Keratinocyte (primary cell): ENCODE measurements around the gene TFAP2E. TPM values are rescaled to one million over a fixed set of nuclear protein-coding genes. Genes with fewer than 3 reads are reported as not detected.
"Not testable (repeated sequence)": the region's sequence is repeated elsewhere in the genome, so short reads cannot be mapped to it uniquely, and the experiment has no call there.

Experiments used
- DNase-seq: peaks from one replicate; pipeline ENCODE4 v3.0.0-alpha.2; 2011; ENCODE audit warnings: low read depth, missing footprints, low spot score
- FAIRE-seq: peaks from 2 replicates; lab custom pipeline; 2011; peaks lifted over from hg19 to GRCh38; lab: Jason Lieb, UNC
- H2AFZ ChIP-seq: 2 replicates; pipeline ENCODE4 v1.6.0; 2012; ENCODE audit warnings: low read length, control low read depth, inconsistent platforms; ENCODE audit not compliant: control insufficient read depth
- H3K27ac ChIP-seq: 2 replicates; pipeline ENCODE4 v1.5.1; 2011; ENCODE audit warnings: low read length; ENCODE audit not compliant: control insufficient read depth, insufficient read depth
- H3K27me3 ChIP-seq: 3 replicates; pipeline ENCODE4 v1.6.0; 2011; ENCODE audit warnings: low read length; ENCODE audit not compliant: control insufficient read depth, insufficient read depth; ENCODE audit errors: extremely low read depth
- H3K36me3 ChIP-seq, 2 experiments: 2 replicates in 1 of 2; 3 replicates in 1 of 2; pipeline ENCODE4 v1.5.1; 2011; ENCODE audit warnings: low read length in 2 of 2, mild to moderate bottlenecking in 1 of 2; ENCODE audit not compliant: control insufficient read depth in 2 of 2, insufficient read depth in 2 of 2; ENCODE audit errors: extremely low read depth in 1 of 2
- H3K4me1 ChIP-seq: 3 replicates; pipeline ENCODE4 v1.5.1; 2011; ENCODE audit warnings: low read length; ENCODE audit not compliant: control insufficient read depth, insufficient read depth; ENCODE audit errors: extremely low read depth
- H3K4me2 ChIP-seq: 3 replicates; pipeline ENCODE4 v1.6.0; 2011; ENCODE audit warnings: low read depth, low read length; ENCODE audit not compliant: control insufficient read depth, insufficient read depth; ENCODE audit errors: extremely low read depth
- H3K4me3 ChIP-seq, 3 experiments: fragments of 200-600 bp in 1 of 3; sonication (generic) in 1 of 3; 2 replicates in 2 of 3; 3 replicates in 1 of 3; pipeline ENCODE4 v1.5.1; 2011 to 2016; ENCODE audit warnings: low read length in 3 of 3, mild to moderate bottlenecking in 3 of 3, control low read depth in 2 of 3, inconsistent platforms in 1 of 3, low read depth in 1 of 3, mixed read lengths in 1 of 3, mixed run types in 1 of 3, moderate library complexity in 1 of 3; ENCODE audit not compliant: control insufficient read depth in 2 of 3, insufficient read depth in 2 of 3; ENCODE audit errors: extremely low read depth in 1 of 3
- H3K79me2 ChIP-seq: 2 replicates; pipeline ENCODE4 v1.6.0; 2012; ENCODE audit warnings: low read length; ENCODE audit not compliant: control insufficient read depth, insufficient read depth
- H3K9ac ChIP-seq: 3 replicates; pipeline ENCODE4 v1.6.0; 2011; ENCODE audit warnings: low read length; ENCODE audit not compliant: control insufficient read depth, insufficient read depth; ENCODE audit errors: extremely low read depth
- H3K9me1 ChIP-seq: 3 replicates; pipeline ENCODE4 v1.6.0; 2011; ENCODE audit warnings: low read length; ENCODE audit not compliant: control insufficient read depth, insufficient read depth; ENCODE audit errors: extremely low read depth
- H3K9me3 ChIP-seq: 2 replicates; pipeline ENCODE4 v1.5.1; 2012; ENCODE audit warnings: low read depth, low read length; ENCODE audit not compliant: control insufficient read depth
- H4K20me1 ChIP-seq: 3 replicates; pipeline ENCODE4 v1.6.0; 2011; ENCODE audit warnings: low read length; ENCODE audit not compliant: control insufficient read depth, insufficient read depth; ENCODE audit errors: extremely low read depth
- CTCF ChIP-seq, 3 experiments: IDR thresholded peaks in 1 of 3; conservative IDR thresholded peaks in 1 of 3; optimal IDR thresholded peaks in 1 of 3; 2 replicates in 2 of 3; 3 replicates in 1 of 3; pipeline versions ENCODE3 to v1.5.1; 2011; ENCODE audit warnings: low read length in 3 of 3, mild to moderate bottlenecking in 3 of 3, moderate library complexity in 2 of 3, control low read depth in 1 of 3, inconsistent platforms in 1 of 3; ENCODE audit not compliant: insufficient read depth in 2 of 3; ENCODE audit errors: extremely low read depth in 1 of 3
- EZH2 ChIP-seq: IDR thresholded peaks from one replicate; pipeline ENCODE4 v1.6.1; 2012; ENCODE audit warnings: inconsistent platforms, mild to moderate bottlenecking, low read length, moderate library complexity
- dilution Hi-C: fragments of 300-500 bp; cut with MboI; formaldehyde crosslinking; loops from one replicate; pipeline ENCODE4 v1.7.0; 2020; ENCODE audit warnings: low sequenced_read_pairs; ENCODE audit not compliant: extremely low pct_ligation_motif_present
- polyA plus RNA-seq, 5 experiments: library from polyadenylated mRNA; depleted of rRNA in 3 of 5; stranded (reverse) in 3 of 5; stranded (forward) in 1 of 5; unstranded in 1 of 5; fragments of >200 nt; gene quantifications; 1 replicate in 1 of 5; 2 replicates in 3 of 5; 3 replicates in 1 of 5; pipeline versions ENCODE4 v1.2.1 to v1.2.3, GENCODE V29; 2011 to 2012; ENCODE audit warnings: missing spikeins in 2 of 5, low read depth in 1 of 5, low replicate concordance in 1 of 5

TFAP2E gene
- polyA plus RNA-seq, 1 donor (not counting 4 experiments of a cell fraction or from before 2014, with no cell fraction given), result 0.26 TPM

- no peak overlapping the region for H2AFZ ChIP-seq
- TF ChIP-seq EZH2, result no peak
- TF ChIP-seq CTCF (optimal IDR thresholded peaks at IDR 0.05 in 1 of 3, IDR thresholded peaks at IDR 0.05 in 1 of 3, conservative IDR thresholded peaks at IDR 0.05 in 1 of 3; ENCODE audit: extremely low read depth in 1 of 3, insufficient read depth in 2 of 3, low read length in 3 of 3), result no peak
- no peak overlapping the region for H3K9ac ChIP-seq
- H3K36me3 ChIP-seq, result no peaks in the 10 kb centered on the region
- H3K4me2 ChIP-seq, result no peak overlapping the region
- H3K9me1 ChIP-seq, result no peaks in the 10 kb centered on the region
- no peak overlapping the region for H3K27ac ChIP-seq
- no peak for FAIRE-seq
- no peaks in the 10 kb centered on the region for H3K79me2 ChIP-seq
- DNase-seq, result no peak
- H3K4me1 ChIP-seq, result no peaks in the 10 kb centered on the region
- no peaks in the 10 kb centered on the region for H3K9me3 ChIP-seq
- dilution Hi-C loops, result no loop called here
- H3K4me3 ChIP-seq, result no peak overlapping the region
- H3K27me3 ChIP-seq, result no peaks in the 10 kb centered on the region
- H4K20me1 ChIP-seq, result no peaks in the 10 kb centered on the region
Measured at GRCh38 chr1:35585281-35585680, 12.2 kb downstream of the TFAP2E start.

GRCh38 chr1:35585805-35586204 is 12.7 kb downstream of the TFAP2E start:
- H2AFZ ChIP-seq, FAIRE-seq, H3K9ac ChIP-seq, H4K20me1 ChIP-seq, H3K9me1 ChIP-seq, DNase-seq, H3K4me1 ChIP-seq, H3K36me3 ChIP-seq, H3K27ac ChIP-seq, dilution Hi-C loops, H3K4me2 ChIP-seq, H3K79me2 ChIP-seq, H3K27me3 ChIP-seq, H3K4me3 ChIP-seq, H3K9me3 ChIP-seq: not testable (repeated sequence)

GRCh38 chr1:35586808-35587207 is 13.7 kb downstream of the TFAP2E start:
- H3K9ac ChIP-seq, result no peak overlapping the region
- dilution Hi-C loops, result no loop called here
- no peaks in the 10 kb centered on the region for H4K20me1 ChIP-seq
- no peak for DNase-seq
- no peaks in the 10 kb centered on the region for H3K9me3 ChIP-seq
- no peak overlapping the region for H3K4me3 ChIP-seq
- no peaks in the 10 kb centered on the region for H3K79me2 ChIP-seq
- no peak overlapping the region for H3K27ac ChIP-seq
- no peaks in the 10 kb centered on the region for H3K4me1 ChIP-seq
- no peaks in the 10 kb centered on the region for H3K9me1 ChIP-seq
- peaks cover 0 to 1% of the 10 kb centered on the region in 2 experiments for H3K36me3 ChIP-seq
- no peak for FAIRE-seq
- TF ChIP-seq EZH2, result no peak
- TF ChIP-seq CTCF (optimal IDR thresholded peaks at IDR 0.05 in 1 of 3, IDR thresholded peaks at IDR 0.05 in 1 of 3, conservative IDR thresholded peaks at IDR 0.05 in 1 of 3; ENCODE audit: extremely low read depth in 1 of 3, insufficient read depth in 2 of 3, low read length in 3 of 3), result no peak
- no peaks in the 10 kb centered on the region for H3K27me3 ChIP-seq
- no peak overlapping the region for H2AFZ ChIP-seq
- H3K4me2 ChIP-seq, result no peak overlapping the region
